ENCODE results near the gene NT5C. TPM values are rescaled to one million over a fixed set of nuclear protein-coding genes. Genes with fewer than 3 reads are reported as not detected.
"Not testable (repeated sequence)": the region's sequence is repeated elsewhere in the genome, so short reads cannot be mapped to it uniquely, and the experiment has no call there.

NT5C gene
- total RNA-seq, 2 donors from 2014 or later = 120 to 166 TPM

GRCh38 chr17:75135452-75135851, 3.9 kb upstream of the NT5C start:
- peak overlapping the region; percentile 48 to 58 for H3K27ac ChIP-seq
- no peaks in the 10 kb centered on the region for H3K36me3 ChIP-seq
- intact Hi-C loops (cut with DNase I) = no loop called here
- H3K9me3 ChIP-seq = no peaks in the 10 kb centered on the region
- H3K4me1 ChIP-seq (replicated peaks) = no peaks in the 10 kb centered on the region
- 55% methylated on average over 5 of the region's 5 CpGs for WGBS
- no peak overlapping the region for H3K4me3 ChIP-seq
- no peaks in the 10 kb centered on the region for H3K27me3 ChIP-seq (replicated peaks; ENCODE audit: insufficient read depth)
- DNase-seq (ENCODE audit: low spot score) = no peak
- TF ChIP-seq, protein P1, sequence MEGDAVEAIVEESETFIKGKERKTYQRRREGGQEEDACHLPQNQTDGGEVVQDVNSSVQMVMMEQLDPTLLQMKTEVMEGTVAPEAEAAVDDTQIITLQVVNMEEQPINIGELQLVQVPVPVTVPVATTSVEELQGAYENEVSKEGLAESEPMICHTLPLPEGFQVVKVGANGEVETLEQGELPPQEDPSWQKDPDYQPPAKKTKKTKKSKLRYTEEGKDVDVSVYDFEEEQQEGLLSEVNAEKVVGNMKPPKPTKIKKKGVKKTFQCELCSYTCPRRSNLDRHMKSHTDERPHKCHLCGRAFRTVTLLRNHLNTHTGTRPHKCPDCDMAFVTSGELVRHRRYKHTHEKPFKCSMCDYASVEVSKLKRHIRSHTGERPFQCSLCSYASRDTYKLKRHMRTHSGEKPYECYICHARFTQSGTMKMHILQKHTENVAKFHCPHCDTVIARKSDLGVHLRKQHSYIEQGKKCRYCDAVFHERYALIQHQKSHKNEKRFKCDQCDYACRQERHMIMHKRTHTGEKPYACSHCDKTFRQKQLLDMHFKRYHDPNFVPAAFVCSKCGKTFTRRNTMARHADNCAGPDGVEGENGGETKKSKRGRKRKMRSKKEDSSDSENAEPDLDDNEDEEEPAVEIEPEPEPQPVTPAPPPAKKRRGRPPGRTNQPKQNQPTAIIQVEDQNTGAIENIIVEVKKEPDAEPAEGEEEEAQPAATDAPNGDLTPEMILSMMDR (IDR thresholded peaks at IDR 0.05) = no peak
- TF ChIP-seq POLR2A (IDR thresholded peaks at IDR 0.05) (no peak), POLR2AphosphoS5 (IDR thresholded peaks at IDR 0.05) (no peak)

DNA sequence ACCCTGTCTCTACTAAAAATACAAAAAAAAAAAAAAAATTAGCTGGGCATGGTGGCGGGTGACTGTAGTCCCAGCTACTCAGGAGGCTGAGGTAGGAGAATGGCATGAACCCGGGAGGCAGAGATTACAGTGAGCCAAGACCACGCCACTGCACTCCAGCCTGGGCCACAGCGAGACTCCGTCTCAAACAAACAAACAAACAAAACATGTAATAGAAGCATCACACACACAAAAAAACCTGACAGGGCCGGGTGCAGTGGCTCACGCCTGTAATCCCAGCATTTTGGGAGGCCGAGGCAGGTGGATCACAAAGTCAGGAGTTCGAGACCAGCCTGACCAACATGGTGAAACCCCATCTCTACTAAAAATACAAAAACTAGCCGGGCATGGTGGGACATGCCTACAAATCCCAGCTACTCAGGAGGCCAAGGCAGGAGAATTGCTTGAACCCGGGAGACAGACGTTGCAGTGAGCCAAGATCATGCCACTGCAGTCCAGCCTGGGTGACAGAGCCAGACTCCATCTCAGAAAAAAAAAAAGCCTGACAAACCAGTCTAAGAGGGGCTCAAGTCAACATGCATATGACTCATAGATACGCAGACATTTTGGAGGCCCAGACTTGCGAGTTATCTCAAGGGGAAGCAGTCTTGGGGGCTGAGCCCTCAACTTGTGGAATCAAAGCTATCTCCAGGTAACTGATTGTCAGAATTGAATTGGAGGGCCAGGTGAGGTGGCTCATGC, 2.2 kb upstream of the NT5C start:
- intact Hi-C loops (cut with DNase I); DNase-seq (ENCODE audit: low spot score); H3K9me3 ChIP-seq; H3K36me3 ChIP-seq; H3K27me3 ChIP-seq (replicated peaks; ENCODE audit: insufficient read depth); H3K4me3 ChIP-seq; H3K4me1 ChIP-seq (replicated peaks): not testable (repeated sequence)
- 74% methylated on average over 14 of the region's 14 CpGs for WGBS
- peak overlapping the region; percentile 48 to 88 for H3K27ac ChIP-seq

DNA sequence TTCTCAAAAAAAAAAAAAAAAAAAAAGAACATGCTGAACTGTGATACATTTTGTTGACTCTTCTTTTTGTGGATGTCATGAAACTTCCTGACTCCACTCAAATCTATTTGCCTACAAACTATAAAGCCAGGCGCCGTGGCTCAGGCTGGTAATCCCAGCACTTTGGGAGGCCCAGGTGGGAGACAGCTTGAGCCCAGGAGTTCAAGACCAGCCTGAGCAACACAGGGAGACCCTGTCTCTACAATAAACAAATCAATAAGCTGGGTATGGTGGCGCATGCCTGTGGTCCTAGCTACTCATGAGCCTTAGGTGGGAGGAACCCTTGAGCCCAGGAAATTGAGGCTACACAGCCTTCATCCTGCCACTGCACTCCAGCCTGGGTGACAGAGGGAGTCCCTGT, 1.5 kb upstream of the NT5C start:
- peak overlapping the region; percentile 88 for H3K27ac ChIP-seq
- DNase-seq (ENCODE audit: low spot score) = peak; percentile 56
- H3K4me1 ChIP-seq (replicated peaks) = peaks cover 5% of the 10 kb centered on the region
- TF ChIP-seq POLR2A (IDR thresholded peaks at IDR 0.05) (no peak), POLR2AphosphoS5 (IDR thresholded peaks at IDR 0.05) (peak; percentile 71)
- intact Hi-C loops (cut with DNase I) = no loop called here
- no peaks in the 10 kb centered on the region for H3K36me3 ChIP-seq
- no peak overlapping the region for H3K4me3 ChIP-seq
- no peaks in the 10 kb centered on the region for H3K27me3 ChIP-seq (replicated peaks; ENCODE audit: insufficient read depth)
- no peaks in the 10 kb centered on the region for H3K9me3 ChIP-seq
- 61% methylated on average over 3 of the region's 3 CpGs for WGBS

DNA sequence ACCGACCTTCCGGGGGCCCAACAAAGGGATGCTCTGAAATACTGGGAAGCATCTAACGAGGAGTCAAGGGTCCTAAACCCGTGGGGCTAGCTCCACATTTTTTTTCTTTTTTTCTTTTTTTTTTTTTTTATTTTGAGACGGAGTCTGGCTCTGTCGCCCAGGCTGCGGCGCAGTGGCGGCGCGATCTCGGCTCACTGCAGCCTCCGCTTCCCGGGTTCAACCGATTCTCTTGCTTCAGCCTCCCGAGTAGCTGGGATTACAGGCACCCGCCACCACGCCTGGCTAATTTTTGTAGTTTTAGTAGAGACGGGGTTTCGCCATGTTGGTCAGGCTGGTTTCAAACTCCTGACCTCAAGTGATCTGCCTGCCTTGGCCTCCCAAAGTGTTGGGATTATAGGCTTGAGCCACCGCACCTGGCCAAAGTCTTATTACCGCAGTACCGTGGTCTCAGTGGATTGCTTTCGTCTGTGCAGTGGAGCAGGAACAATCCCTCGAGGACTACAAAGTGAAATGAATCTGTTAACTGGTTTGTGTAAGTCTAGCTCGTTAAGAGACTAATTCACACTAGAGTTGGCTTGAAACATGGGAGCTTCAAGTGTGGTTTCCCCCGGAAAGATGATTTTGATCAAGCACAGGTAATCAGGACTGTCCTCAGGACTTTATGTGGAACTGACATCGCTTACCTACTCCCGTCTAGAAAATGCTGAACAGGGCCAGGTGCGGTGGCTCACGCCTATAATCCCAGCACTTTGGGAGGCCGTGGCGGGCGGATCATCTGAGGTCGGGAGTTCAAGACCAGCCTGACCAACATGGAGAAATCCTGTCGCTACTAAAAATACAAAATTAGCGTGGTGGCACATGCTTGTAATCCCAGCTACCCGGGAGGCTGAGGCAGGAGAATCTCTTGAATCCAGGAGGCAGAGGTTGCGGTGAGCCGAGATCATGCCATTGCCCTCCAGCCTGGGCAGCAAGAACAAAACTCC, 767 bp upstream of the NT5C start:
- H3K27me3 ChIP-seq (replicated peaks; ENCODE audit: insufficient read depth); H3K4me1 ChIP-seq (replicated peaks); DNase-seq (ENCODE audit: low spot score); H3K9me3 ChIP-seq; intact Hi-C loops (cut with DNase I); H3K36me3 ChIP-seq: not testable (repeated sequence)
- H3K4me3 ChIP-seq = peak overlapping the region; percentile 63 to 80
- 77% methylated on average over 40 of the region's 40 CpGs for WGBS
- H3K27ac ChIP-seq = peak overlapping the region; percentile 88

- 11% methylated on average over 25 of the region's 29 CpGs for WGBS
These were observed 787 bp downstream of the NT5C start for GRCh38 chr17:75130632-75131277.

More at GRCh38 chr17:75130632-75131277, 787 bp downstream of the NT5C start:
- intact Hi-C loops (cut with DNase I) = no loop called here
- Histone ChIP-seq H3K9me3 (no peaks in the 10 kb centered on the region), H3K27ac (peak overlapping the region; percentile 88), H3K4me3 (peak overlapping the region; percentile 63 to 80), H3K27me3 (replicated peaks; ENCODE audit: insufficient read depth) (no peaks in the 10 kb centered on the region), H3K4me1 (replicated peaks) (peaks cover 5% of the 10 kb centered on the region), H3K36me3 (no peaks in the 10 kb centered on the region)
- peak; percentile 39 for DNase-seq (ENCODE audit: low spot score)
- TF ChIP-seq POLR2A (IDR thresholded peaks at IDR 0.05) = no peak
- TF ChIP-seq POLR2AphosphoS5 (IDR thresholded peaks at IDR 0.05) = no peak
- TF ChIP-seq, protein P1 (IDR thresholded peaks at IDR 0.05) = peak in 2 of 4 experiments; percentile 50 to 52
